Activated effector memory CD4-positive, alpha-beta T cell treated with anti-CD3 and anti-CD28 coated beads, Interleukin-2, amount 50 U/mL, for 16 hours (primary cell): ENCODE results near the gene ZGPAT.
"Not testable (repeated sequence)": the region's sequence is repeated elsewhere in the genome, so short reads cannot be mapped to it uniquely, and the experiment has no call there.

Experiments
- DNase-seq: peaks from one replicate; pipeline ENCODE4 v3.0.0-alpha.2; 2020

ZGPAT gene

DNA sequence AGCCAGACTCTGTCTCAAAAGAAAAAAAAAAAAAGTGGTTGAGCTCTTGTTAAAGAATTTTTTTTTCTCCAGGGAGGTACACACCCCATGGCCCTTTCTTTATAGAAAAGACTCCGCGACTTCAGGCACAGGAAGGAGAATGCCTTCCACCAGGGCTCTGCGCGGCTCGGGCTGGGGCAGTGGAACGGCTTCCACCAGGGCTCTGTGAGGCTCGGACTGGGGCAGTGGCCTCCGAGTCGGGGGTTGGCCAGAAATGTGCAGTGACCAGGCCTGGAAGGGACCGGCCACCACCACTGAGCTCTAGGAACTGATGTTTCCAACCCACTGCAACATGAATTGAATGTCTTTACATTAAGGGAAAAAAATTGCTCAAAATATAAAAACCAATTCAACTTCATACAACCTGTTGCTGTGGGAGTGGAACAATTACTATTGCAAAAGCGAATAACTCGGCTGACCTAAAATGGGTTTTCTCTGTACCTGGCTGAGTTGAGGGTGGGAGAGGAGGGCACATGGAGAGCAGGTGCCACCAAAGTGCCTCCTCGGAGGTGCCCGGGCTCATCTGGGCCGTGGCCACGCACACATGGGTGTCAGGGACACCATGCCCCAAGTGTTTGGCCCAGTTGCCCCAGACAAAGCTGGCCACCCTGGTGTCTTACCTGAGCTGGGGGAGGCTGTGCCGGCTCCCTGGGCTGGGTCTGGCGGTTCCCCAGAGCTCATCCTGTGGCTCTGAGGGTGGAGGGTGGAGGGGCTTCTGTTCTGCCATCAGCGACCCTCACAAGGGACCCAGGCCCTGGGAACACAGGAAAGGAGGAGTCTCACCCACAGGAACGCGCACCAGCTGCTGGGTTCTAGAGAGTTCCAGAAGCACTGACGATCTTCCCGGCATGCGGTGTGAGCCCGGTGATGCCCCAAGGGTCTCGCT is 61.0 kb downstream of the ZGPAT start:
- no peak for DNase-seq

DNA sequence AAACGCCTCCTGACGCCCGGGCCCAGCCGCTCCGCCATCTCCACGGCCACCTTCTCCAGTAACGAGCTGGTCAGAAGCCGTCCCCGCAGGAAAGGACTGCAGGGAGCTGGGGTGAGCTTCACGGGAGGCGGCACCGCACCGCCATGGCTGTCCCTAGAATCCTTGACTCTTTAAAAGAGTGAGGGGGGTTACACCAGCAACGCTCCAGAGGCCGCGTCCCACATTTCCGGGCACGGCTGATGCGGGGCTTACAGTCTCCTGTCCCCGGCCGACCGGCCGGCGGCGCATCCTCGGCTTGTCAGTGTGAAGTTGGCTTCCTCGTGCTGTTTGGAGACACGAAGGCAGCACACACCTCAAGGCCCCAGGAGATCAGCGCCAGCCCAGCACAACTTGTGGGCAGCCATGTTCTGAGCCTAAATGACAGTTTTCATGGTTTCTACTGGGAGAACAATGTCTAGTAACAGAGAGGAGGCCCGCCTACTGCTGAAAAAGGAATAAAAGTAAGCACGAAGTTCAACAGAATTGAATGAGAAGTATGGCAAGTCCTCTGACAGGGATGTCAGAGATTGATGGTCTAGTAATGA is 62.1 kb downstream of the ZGPAT start:
- DNase-seq = no peak

DNA sequence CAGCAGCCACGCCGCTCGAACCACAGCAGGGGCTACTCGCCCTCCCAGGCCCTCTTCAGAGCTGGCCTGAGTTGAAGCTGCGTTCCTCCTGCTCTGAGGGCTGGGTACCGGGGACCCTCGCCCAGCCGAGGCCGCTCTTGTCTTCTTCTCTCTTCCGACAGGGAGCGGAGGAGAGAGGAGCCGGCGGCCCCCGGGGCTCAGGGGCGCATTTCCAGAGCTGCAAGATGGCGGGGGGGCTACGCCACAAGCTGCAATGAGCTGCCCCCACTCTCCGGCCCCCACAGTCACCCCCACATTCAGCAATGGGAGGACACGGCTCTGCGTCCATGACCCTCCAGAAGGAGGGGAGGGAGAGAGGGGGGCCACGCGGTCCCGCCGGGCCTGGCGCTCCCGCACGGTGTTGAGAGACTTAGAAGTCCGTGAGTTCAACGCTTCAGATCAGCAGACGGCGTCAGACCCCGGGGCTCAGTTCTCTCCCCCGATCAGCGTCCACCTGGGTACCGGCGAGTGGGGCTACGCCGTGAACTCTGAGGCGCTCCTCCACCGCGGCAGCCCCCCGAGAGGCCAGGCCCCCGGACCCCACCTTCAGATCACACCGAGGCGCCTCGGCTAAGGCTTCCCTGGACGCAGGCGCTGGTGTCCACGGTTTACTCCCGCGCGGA is 63.3 kb downstream of the ZGPAT start:
- no peak for DNase-seq

DNA sequence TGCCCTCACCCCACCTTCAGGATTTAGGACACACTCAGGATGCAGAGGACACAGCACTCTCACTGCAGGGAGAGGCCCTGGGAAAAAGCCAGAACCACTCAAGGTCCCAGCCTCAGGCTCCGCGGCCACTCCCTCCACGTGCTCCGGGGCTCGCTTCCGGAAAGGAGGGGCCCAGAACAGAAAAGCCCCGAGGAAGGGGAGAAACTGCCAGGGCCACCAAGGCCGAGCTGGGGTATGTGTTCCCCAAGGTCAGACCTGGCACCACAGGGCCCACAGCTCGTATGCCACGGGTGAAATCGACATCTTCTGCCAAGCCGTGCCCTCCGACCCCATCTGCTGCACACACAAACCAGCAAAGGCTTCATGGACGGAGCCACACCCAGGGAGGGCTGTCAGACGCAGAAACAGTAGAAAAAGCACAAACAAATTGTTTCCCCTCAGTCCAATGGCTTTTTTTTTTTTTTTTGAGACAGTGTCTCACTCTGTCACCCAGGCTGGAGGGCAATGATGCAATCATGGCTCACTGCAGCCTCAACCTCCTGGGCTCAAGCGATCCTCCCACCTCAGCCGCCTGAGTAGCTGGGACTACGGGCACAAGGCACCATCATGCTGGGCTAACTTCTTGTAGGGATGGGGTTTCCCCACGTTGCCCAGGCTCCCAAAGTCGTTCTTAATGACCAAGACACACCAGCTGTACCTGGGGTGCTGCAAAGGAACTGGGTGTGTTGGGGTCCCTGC is 65.1 kb downstream of the ZGPAT start:
- DNase-seq = no peak

DNA sequence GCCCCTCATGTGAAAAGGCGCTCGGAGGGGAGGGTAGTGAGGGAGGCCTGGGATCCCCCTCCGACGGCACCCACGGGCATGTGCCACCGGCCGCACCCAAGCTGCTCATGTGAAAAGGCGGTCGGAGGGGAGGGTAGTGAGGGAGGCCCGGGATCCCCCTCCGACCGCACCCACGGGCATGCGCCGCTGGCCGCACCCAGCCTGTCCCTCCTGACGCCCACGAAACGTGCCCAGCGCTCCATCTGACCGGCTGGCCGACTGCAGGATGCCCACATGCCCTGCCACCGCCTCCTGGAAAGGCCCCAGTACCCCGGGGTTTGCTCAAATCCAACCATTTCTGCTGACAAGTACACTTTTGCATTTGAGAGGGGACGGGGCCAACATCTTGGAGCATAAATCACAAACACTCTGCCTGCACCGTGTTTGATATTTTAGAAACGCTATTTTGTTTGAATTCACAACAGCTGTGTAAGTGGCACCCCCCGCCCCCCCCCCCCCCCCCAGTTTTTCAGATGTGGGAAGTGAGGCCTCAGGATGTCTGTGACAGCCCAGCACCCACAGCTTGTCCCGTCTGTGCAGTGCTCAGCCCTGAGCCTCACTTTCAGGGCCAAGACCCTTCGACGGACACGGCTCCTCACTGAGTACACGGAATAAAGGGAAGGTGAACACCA is 65.9 kb downstream of the ZGPAT start:
- no peak for DNase-seq

DNA sequence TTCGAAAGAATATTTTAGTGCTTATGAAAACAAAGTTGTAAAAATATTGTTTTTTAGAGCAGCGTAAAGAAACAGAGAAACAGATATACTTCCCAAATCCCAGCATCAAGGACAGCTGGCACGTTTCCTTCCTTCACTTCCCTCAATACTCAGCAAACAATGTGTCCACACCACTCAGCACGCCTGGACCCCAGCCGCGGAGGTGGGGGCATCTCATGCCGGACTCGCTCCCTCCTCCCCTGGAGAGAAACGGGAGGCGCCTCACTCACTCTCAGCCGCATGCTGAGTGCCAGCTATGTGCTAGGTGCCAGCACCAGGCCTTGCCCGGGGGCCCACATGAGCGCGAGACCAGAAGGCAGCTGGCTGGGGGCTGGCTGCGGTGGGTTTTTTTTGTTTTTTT is 66.5 kb downstream of the ZGPAT start:
- no peak for DNase-seq

DNA sequence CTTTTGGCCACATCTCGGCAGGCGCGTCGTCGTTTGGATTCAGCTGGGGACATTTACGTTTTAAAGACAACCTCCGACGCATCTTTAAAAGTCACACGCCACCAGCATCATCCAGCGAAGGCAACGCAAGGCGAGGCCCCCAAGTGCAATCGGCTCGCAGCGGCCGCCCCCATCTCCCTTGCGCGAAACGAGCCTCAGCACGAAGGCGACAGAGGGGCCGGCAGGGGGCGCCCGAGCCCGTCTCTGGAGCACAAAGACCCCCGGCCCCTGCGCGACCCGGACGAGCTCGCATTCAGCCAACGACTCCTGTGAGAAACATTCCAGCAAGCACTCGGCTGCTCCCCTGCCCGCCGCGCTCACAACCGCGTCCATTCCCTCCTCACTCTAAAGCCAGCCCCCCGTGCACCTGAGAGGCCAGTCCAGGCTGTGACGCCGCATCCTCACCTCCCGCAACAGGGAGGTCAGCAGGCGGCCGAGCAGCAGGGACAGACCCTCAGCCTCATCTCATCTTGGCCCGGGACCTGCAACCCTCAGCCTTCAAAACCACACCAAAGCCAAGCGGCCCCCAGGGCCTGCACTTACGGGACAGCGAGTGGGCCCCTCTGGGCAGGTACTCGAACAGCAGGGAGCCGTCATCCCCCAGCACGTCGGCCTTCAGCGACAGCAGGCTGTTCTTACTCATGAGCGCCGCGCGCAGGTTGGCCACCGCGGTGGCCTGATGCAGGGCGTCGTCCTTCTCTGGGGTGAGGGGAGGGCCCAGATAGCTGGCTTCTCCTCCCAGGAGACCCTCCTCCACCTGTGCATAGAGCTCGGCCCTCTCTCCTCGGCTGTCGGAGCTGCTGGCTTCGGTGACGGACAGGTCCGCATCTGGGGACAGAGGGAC is 67.5 kb downstream of the ZGPAT start:
- DNase-seq = peak; percentile 74

DNA sequence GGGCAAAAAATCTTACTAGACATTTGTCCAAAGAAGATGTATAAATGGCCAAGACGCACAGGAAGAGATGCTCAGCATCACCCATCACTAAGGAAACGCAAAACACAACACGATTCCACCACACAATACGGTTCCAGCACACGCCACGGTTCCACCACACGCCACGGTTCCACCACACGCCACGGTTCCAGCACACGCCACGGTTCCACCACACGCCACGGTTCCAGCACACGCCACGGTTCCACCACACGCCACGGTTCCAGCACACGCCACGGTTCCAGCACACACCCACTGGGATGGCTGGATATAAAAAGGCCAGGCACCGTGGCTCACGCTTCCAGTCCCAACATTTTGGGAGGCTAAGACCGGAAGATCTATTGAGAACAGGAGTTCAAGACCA is 69.0 kb downstream of the ZGPAT start:
- not testable (repeated sequence) for DNase-seq

DNA sequence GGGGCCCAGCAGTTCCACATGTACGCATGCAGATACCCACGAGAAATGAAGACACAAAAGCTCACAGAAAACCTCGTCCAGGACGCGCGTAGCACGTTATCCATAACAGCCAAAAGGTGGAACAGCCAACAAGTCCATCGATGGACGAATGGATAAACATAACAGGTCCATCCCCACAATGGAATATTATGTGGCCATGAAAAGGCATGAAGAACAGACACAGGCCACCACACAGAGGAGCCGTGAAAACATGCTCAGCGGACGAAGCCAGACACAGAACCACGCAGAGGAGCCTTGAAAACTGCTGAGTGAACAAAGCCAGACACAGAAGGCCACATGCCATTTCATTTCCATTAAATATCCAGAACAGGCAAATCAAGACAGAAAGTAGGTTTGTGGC is 69.8 kb downstream of the ZGPAT start:
- no peak for DNase-seq

DNA sequence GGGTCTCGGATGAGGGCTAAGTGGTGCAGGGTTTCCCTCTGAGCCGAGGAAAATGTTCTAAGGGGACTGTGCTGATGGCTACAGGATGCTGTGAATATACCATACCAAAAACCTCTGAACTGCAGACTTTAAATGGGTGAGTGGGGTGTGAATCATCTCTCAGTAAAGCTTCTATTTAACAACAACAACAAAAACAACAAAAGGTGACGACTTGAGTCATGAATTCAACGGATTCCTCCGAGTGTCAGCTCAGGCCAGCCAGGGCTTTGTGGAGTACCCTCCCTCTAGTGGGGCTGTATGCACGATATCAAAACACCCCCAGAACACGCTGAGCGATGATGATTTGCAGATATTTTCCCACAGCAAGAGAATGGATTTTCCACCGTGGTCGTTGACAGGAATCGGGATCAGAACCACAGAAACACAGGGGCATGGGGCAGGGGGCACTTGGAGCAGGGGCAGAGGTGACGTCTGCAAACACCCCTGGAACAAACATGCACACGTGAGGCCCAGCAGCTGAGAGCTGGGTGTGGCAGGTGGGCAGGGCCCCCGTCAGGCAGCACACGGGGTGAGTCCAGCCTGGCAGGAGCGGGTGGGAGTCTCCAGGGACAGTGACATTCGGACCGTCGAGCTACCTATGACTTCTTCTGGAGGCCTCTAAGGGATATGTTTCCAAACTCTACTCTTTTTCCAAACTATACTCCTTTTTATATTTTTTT is 70.4 kb downstream of the ZGPAT start:
- DNase-seq = no peak

DNA sequence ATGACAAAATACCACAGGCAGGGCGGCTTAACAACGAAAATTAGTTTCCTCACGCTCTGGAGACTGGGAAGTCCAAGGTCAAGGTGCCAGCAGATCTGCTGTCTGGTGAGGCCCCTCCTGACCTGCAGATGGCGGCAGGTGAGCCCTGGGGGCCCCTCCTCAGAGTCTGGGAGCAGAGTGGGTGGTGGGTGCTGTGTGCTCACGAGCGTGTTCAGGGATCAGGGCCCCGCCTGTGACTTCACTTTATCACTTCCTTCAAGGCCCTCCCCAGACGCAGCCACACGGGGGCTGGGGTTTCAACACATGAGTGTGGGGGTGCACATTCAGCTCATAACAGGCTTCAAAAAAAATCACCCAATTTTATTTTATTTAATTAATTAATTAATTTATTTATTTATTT is 71.0 kb downstream of the ZGPAT start:
- DNase-seq = no peak

DNA sequence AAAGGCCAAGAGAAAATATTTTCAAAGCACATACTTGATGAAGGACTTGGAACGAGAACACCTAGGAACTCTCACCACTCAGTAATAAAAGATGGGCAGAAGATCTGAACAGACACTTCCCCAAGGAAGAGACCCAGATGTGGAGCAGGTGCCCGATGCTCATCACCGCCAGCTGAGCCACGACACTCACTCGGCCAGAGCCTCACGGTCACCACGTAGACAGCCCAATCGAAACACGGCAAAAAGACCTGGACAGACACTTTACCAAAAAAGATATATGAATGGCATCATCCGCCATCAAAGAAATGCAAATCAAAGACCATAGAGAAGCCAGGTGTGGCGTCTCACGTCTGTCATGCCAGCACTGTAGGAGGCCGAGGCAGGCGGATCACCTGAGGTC is 73.3 kb downstream of the ZGPAT start:
- DNase-seq = no peak

DNA sequence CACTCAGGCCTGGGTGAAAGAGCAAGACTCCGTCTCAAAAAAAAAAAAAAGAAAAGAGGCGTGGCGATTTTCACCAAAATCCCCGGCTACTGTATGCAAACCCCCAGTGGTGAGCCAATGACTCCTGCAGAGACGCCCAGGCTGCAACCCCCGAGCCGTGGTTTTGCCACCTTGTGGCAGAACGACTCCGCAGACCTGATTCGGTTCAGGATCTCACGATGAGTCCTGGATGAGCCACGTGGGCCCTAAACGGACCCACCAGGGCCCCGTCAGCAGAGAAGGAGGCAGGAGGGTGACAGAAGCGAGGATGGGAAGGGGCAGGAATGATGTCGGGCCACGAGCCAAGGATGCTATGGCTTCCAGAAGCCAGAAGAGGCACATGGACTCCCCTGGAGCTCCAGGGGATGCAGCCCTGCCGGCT is 74.2 kb downstream of the ZGPAT start:
- DNase-seq = peak; percentile 68

DNA sequence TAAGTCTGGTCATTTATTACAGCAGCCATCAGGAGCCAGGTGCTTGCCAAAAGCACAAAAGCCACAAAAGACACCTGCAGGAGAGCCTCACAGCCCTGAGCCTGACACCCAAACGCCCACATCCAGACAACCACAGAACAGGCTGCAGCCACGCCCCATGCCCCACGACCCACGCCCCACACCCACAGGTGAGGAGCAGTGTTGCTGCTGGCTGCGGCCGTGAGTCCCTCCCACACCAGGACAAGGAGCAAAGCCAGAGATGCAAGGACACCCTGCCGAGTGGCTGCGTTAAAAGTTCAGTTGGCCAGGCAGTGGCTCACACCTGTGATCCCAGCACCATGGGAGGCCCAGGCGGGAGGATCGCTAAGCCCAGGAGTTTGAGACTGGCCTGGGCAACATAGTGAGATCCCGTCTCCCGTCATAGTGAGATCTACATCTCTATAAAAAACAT is 74.7 kb downstream of the ZGPAT start:
- DNase-seq = peak; percentile 67

DNA sequence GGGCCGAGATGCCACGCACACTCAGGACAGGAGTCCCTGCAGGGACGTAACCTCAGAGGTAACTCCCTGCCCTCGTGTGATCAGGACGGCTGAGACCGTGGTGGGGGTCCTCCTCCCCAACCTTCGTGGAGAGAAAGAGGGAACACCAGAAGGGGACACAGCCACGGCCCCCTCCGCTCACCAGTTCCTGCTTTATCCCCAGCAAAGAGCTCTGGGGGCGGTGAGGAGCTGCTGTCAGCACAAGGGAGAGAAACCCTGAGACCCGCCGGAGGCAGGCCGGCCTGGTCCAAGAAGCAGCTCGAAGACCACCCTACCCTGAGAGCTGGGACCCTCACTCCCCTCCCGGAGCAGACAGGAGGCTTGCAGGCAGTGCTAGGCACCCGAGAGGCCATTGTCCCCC is 76.1 kb downstream of the ZGPAT start:
- no peak for DNase-seq

DNA sequence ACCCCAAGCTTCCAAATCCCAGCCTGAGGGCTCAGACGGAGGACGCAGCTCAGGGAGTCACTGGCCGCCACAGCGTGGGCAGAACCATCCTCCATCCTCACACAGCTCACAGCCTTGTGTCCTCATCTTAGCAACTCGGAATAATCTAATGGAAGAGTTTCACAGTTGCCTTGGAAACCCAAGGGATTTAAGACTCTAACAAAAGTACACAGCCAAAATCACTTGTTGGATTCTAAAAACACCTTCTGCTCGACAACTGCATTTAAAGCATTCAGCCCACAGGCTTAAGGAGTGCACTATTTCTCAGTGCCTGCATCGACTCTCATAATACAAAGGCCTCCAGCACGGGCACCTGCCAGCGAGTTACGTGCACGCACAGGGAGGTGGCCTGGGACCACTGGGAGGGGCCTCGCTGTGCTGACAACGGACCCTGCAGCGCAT is 77.9 kb downstream of the ZGPAT start:
- no peak for DNase-seq
